Brain microvascular endothelial cell (primary cell): ENCODE data around the gene MSI2.

Experiments
- DNase-seq: peaks from one replicate; pipeline ENCODE4 v3.0.0-alpha.2; 2020
- H3K27ac ChIP-seq: fragments of 250-450 bp; sonication (Bioruptor Pico); 2 replicates; pipeline ENCODE4 v1.5.1; 2020; ENCODE audit warnings: mild to moderate bottlenecking, moderate library complexity
- H3K27me3 ChIP-seq: fragments of 250-450 bp; sonication (Bioruptor Pico); replicated peaks from 2 replicates; pipeline ENCODE4 v1.5.1; 2020; ENCODE audit warnings: mild to moderate bottlenecking
- H3K36me3 ChIP-seq: fragments of 250-450 bp; sonication (Bioruptor Pico); replicated peaks from 2 replicates; pipeline ENCODE4 v1.5.1; 2020; ENCODE audit warnings: mild to moderate bottlenecking
- H3K4me3 ChIP-seq: 2 replicates; pipeline ENCODE4 v1.5.1; 2011; ENCODE audit warnings: low read depth, mild to moderate bottlenecking, control low read depth, low read length, moderate library complexity
- in situ Hi-C: cut with HindIII; loops from 2 replicates; pipeline ENCODE4 v1.10.0; 2017; ENCODE audit warnings: low sequenced_read_pairs, low pct_ligation_motif_present
- TF ChIP-seq, protein P1 (sequence below): IDR thresholded peaks from 2 replicates; pipeline ENCODE4 v1.5.1; 2011; ENCODE audit warnings: low read depth, mild to moderate bottlenecking, moderate library complexity, low read length, control low read depth, inconsistent platforms; ENCODE audit errors: missing control alignments

The MSI2 gene

GRCh38 chr17:57268181-57268580 lies 11.9 kb downstream of the MSI2 start:
- TF ChIP-seq, protein P1, sequence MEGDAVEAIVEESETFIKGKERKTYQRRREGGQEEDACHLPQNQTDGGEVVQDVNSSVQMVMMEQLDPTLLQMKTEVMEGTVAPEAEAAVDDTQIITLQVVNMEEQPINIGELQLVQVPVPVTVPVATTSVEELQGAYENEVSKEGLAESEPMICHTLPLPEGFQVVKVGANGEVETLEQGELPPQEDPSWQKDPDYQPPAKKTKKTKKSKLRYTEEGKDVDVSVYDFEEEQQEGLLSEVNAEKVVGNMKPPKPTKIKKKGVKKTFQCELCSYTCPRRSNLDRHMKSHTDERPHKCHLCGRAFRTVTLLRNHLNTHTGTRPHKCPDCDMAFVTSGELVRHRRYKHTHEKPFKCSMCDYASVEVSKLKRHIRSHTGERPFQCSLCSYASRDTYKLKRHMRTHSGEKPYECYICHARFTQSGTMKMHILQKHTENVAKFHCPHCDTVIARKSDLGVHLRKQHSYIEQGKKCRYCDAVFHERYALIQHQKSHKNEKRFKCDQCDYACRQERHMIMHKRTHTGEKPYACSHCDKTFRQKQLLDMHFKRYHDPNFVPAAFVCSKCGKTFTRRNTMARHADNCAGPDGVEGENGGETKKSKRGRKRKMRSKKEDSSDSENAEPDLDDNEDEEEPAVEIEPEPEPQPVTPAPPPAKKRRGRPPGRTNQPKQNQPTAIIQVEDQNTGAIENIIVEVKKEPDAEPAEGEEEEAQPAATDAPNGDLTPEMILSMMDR: no peak
- DNase-seq: no peak
- in situ Hi-C loops: no loop called here
- Histone ChIP-seq H3K4me3 (no peak overlapping the region), H3K36me3 (peaks cover 7% of the 10 kb centered on the region), H3K27me3 (no peaks in the 10 kb centered on the region), H3K27ac (no peak overlapping the region)

DNA sequence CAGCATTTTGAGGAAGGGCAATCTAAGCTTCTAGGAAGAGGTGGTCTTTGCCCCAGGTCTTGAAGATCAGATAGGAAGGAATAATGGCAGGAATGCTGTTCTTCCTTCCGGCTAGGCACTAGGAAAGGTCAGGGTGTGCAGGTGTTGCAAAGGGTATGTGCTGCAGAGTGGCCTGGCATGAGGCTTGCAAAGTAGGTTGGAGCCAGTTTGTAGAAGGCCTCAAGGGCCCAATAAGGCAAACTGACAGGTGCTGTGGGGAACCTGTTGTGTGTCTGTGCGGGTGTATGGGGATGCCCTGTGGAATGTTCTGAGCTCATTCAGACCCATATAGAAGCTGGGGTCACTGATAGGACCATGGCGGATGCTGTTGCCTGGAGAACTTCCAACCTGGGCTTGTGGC lies 12.7 kb downstream of the MSI2 start:
- H3K36me3 ChIP-seq: no peaks in the 10 kb centered on the region

DNA sequence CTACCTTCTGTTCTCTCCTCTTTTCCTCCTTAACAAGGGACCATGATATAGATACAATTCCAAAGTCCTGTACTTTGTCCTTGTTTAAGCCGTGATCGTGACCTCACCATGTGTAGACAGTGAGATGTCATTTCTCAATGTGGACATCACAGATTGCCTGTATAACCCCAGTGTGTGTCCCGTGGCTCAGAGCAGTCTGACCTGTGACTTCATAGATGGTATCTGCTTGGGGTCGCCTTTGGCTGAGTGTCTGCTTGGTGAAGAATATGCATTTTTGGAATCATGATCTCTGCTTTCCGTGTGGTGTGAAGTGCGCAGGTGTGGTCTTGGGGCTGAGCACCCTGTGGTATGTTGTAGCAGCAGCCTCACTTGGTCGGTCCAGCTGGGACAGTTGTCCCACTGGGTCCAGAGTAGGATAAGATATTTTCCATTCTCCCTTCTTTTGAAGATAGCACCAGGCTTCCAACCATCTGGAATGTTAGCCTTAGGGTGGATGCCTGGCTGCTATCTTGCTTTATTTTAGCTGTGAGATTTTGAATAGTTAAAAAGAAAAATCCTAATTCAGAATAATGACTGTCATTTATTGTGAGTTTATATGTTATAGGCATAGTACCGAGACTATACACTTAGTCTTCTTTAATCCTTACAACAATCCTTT lies 13.4 kb downstream of the MSI2 start:
- H3K27me3 ChIP-seq: no peaks in the 10 kb centered on the region
- in situ Hi-C loops: no loop called here
- TF ChIP-seq, protein P1: no peak
- no peaks in the 10 kb centered on the region for H3K36me3 ChIP-seq
- DNase-seq: no peak
- H3K27ac ChIP-seq: no peak overlapping the region
- no peak overlapping the region for H3K4me3 ChIP-seq

More for the DNA sequence above, 12.7 kb downstream of the MSI2 start:
- Histone ChIP-seq H3K4me3 (no peak overlapping the region), H3K27me3 (no peaks in the 10 kb centered on the region), H3K27ac (no peak overlapping the region)
- TF ChIP-seq, protein P1: no peak
- no peak for DNase-seq
- in situ Hi-C loops: no loop called here

DNA sequence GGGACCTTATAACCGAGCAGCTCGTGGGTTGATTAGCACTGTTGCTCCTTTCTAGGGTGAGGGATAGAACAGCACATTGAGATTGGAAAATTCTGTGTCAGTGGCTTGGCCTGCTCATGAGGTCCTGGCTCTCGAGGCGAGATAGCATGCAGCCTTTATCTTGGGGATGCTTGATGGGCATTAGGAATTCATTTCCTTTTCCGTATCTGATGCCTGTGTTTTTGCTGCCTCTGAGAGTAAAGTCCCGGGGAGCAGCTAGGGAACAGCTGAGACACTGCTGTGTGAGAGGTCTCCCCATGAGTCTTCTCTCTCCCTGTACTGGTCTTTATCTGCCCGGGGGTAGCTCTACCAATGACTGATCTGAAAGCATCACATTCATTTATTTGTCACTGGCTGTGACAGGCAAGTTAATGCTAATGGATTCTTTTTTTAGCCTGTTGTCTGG lies 14.5 kb downstream of the MSI2 start:
- TF ChIP-seq, protein P1: no peak
- Histone ChIP-seq H3K27me3 (no peaks in the 10 kb centered on the region), H3K27ac (no peak overlapping the region), H3K36me3 (no peaks in the 10 kb centered on the region), H3K4me3 (no peak overlapping the region)
- in situ Hi-C loops: no loop called here
- no peak for DNase-seq

DNA sequence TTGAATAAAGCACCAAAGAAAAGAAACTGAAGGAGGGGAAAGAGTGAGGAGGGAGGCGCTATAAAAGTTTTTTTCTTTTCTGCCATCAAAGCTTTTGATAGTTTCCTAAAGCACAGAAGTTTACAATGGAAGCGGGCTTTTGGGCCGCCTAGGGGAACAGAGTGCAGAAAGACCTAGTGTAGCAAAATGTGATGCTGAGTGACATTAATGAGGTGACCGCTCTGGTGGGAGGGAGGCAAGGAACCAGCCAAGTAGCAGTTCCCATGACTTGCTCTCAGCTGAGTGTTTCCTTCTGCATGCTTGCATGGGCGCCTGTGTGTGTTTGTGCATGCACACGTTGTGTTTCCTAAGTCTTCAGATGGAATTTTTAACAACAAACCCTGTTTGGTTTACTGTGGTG lies 15.5 kb downstream of the MSI2 start:
- TF ChIP-seq, protein P1: no peak
- H3K36me3 ChIP-seq: no peaks in the 10 kb centered on the region
- H3K27me3 ChIP-seq: no peaks in the 10 kb centered on the region
- DNase-seq: no peak
- no peak overlapping the region for H3K4me3 ChIP-seq
- in situ Hi-C loops: no loop called here
- no peak overlapping the region for H3K27ac ChIP-seq

GRCh38 chr17:57273490-57273889 lies 17.2 kb downstream of the MSI2 start:
- H3K36me3 ChIP-seq: no peaks in the 10 kb centered on the region

More at GRCh38 chr17:57273490-57273889, 17.2 kb downstream of the MSI2 start:
- Histone ChIP-seq H3K27ac (no peak overlapping the region), H3K4me3 (no peak overlapping the region), H3K27me3 (no peaks in the 10 kb centered on the region)
- DNase-seq: no peak
- TF ChIP-seq, protein P1: no peak
- in situ Hi-C loops: no loop called here
